ENCODE results near the gene TACC2.

Gene TACC2

DNA sequence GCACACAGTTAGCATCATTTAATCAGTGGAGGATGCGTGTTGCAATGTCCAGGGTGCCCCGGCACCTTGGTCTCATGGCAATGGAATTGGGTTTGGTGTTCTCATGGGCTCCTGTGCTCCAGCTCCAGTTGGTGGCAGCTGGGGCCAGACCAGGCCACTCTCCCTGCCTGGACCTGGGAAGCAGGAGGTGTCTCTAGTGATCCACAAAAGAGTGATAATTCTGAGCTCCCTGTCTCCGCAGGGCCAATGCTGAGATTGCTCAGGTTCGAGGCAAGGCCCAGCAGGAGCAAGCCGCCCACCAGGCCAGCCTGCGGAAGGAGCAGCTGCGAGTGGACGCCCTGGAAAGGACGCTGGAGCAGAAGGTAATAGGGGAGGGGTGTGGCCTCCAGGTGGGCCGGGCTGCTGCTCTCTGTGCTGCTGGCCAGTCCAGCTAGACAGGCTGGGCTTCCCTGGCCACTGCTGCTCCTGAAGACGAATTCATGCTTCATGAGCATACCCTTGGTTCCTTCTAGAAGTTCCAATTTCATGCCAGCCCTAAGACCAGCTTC, 260.4 kb downstream of the TACC2 start:
- DNase-seq (ENCODE audit: low spot score) = no peak

- DNase-seq (ENCODE audit: low spot score) = no peak
Observed at GRCh38 chr10:122249991-122250750, 261.2 kb downstream of the TACC2 start.

GRCh38 chr10:122251459-122252255, 262.7 kb downstream of the TACC2 start:
- no peak for DNase-seq (ENCODE audit: low spot score)

- no peak for DNase-seq (ENCODE audit: low spot score)
Observed at GRCh38 chr10:122252805-122253204, 263.8 kb downstream of the TACC2 start.

GRCh38 chr10:122253605-122254004, 264.6 kb downstream of the TACC2 start:
- no peak for DNase-seq (ENCODE audit: low spot score)

DNA sequence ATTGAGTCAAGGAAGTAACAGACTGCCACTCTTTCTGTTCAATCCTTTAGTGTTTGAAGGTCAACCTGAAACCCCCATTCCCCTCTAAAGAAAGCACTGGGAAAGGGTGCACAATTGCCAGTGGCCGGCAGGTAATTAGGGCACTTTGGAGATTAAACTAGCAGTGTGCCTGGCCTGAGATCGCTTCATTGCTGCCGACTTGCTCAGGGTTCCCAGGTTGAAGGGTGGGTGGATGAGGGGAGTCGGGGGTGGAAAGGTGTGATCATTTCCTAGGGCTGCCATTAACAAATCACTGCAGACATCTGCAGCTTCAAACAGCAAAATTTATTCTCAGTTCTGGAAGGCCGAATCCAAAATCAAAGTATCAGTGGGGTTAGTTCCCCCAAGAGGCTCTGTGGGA, 265.9 kb downstream of the TACC2 start:
- no peak for DNase-seq (ENCODE audit: low spot score)

DNA sequence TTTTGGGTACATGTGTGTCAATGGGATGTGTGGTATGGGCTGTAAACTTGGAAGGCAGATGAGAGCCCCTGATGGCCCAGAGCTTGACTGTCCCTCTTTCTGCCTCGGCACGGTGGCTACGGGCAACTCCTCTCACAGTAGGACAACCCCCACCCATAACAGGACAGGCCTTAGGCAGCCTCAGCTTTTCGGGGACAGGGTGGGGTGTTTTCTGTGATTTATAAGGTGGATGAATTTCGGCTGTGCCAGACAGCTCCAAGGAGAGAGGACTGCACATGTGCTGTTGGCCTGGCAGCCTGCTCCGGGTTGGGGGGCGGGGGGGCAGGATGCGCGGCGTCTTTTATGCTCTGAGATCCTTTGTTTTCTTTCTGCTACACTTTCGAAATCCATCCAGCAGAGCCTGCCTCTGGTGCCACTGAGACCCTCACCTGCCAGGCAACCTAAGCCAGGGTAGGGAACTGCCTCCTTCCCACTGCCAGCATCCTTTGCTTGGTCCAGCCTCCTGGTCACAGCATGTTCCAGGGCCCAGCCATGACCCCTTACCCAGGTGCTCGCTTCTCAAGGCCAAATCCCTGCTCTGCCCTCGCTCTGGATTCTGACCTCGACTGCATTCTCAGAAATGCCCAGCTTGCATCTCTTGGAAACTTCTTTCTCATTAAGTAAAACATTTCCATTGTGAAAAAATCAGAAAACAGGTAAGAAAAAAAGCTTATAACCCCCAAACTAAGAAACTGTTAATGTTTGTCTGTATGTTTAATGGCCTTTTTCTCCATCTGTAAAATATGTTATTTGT, 266.7 kb downstream of the TACC2 start:
- DNase-seq (ENCODE audit: low spot score) = no peak

GRCh38 chr10:122257041-122257440, 268.1 kb downstream of the TACC2 start:
- no peak for DNase-seq (ENCODE audit: low spot score)

DNA sequence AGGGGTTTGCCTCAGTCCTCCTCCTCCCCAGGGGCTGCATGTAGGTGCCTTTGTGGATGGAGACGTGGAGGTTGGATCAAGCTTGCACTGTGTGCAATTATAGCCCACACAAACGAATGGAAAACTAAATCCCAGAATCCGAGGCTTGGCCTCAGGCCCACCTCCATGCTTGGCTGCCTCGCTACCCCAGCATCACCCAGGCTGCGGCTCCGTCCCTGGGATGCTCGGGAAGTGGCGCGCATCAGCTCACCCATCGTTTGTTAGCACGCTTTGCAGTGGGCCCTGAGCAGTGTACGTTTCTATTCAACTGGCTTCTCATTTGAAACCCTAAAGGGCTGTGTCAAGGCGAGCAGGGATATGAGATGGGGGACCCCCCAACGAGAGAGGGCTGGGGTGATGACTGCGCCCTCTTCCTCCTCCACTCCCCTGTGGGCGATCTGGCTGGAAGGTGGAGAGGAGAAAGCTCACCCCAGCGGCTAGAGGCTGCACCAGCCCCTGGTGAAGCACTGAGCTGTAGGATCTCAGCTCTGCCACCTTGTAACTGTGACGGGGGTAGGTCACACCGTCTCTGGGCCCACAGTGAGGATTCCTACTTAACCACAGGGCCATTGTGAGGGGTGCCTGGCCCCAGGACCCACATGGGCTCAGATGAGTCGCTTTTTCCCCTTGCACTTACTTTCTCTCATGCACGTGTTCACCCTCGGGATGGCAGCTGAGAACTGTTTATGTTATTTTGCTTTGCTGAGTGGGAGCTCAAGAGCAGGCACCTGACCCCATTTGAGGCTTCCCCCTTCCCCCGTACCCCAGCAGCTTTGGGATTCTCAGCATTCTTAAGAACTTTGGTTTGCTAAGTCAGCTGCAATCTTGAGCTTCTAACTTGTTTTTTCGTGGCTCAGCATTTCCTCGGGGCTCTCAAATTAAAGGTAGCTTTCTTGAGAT, 269.4 kb downstream of the TACC2 start:
- DNase-seq (ENCODE audit: low spot score) = no peak

GRCh38 chr10:122259075-122259466, 270.1 kb downstream of the TACC2 start:
- no peak for DNase-seq (ENCODE audit: low spot score)

DNA sequence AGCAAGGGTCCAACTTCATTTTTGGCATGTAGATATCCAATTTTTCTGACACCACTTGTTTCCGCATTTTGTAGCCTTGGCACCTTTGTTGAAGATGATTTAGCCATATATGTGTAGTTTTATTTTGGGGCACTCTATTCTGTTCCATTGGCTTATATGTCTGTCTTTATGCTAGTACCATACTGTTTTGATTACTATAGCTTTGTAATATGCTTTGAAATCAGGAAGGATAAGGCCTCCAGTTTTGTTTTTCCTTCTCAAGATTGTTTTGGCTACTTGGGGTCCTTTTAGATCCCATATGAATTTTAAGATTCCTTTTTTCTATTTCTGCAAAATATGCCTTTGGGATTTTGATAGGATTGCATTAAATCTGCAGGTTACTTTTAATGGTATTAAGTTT, 272.6 kb downstream of the TACC2 start:
- DNase-seq (ENCODE audit: low spot score) = no peak

GRCh38 chr10:122263971-122264370, 275.0 kb downstream of the TACC2 start:
- no peak for DNase-seq (ENCODE audit: low spot score)

DNA sequence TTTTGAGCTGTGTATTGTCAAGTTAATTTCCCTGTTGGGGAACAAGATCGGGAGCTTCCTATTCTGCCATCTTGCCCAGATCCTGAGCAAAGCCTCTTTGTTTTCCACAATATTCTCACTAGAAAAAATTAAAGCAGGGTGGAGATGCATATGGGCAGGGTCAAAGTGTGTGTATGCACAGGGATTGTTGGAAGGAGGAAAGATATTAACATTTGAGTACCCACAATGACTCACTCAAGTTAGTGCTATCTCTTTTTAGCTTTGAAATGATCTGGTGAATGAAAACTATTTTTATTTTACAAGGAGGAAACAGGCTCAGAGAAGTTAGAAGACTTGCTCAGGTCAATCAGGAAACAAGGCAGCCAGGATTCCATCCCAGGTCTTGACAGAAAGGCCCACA, 275.5 kb downstream of the TACC2 start:
- DNase-seq (ENCODE audit: low spot score) = no peak

DNA sequence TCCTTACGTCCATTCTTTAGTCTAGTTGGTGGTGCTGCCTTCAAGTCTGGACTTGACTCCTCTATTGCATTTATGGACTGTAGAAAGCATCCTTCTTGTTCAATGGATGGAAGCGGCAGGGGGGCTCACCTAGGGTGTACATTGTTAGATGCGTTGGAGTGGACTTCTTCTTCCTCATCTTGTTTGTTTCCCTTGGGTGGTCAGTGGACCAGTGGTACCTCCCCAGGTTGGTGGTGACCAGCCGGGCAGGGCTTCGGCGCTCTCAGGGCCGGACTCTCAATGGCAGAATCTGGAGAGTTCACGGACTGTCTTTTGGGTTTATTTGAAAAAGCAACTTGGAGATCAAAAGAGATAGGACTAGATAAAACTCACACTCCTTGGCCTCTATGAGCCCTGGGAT, 276.0 kb downstream of the TACC2 start:
- DNase-seq (ENCODE audit: low spot score) = no peak

DNA sequence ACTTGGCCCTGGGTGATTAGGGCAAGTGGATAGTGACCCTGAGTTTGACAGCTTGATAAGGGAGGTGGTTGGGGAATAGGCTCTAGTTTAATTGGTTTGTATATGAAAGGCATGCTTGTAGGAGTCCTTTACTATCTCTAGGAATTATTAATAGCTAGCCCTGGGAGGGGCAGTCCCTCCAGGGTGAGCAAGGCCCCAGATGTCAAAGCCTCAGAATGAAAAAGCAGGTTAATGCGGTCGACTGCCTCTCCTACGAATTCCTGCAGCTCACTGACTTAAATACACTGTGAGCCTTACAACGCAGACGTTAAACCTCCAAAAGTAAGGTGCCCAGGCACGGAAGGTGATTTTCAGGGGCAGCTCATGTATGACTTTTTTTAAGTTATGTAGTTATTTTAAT, 276.9 kb downstream of the TACC2 start:
- DNase-seq (ENCODE audit: low spot score) = no peak

DNA sequence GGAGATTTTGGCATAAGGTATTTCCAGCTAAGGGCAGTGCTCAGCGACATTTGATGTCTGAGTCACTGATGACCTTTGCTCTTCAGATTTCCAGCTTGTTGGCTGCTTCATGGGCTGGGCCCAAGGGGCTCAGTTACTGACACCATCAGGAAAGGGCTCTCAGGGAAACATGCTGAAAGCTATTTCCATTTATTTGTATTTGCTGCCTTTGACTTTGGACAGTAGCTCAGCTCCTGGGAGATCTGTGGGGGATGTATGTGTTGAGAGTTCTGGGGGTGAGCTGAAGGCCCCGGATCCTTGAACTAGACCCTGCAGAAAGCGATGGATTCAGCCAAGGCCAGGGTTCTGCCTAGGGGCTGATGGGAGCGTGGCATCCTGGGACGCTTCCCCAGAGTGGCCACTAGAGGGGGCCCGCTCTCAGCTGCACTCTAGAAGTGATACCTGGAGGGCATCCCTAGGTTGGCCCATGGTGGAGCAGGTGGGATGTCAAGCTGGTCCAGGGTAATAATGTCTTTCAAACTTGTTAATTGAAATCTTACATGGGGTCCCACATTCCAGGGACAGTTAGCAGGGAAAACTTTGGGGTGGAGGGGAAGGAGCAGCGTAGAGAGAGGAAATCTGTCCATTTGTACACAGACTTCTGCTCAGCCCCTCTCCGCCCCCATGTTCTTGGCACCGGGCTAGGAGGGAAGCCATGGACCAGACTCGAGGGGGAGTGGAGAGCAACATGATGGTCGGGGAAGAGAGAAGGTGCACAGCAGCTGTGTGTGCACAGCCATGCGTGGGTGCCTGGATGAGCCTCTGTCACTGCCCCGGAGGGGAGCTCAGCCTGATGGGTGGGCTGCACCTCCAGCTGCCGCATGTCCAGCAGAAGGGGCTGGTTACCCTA, 279.1 kb downstream of the TACC2 start:
- peak; percentile 71 for DNase-seq (ENCODE audit: low spot score)

DNA sequence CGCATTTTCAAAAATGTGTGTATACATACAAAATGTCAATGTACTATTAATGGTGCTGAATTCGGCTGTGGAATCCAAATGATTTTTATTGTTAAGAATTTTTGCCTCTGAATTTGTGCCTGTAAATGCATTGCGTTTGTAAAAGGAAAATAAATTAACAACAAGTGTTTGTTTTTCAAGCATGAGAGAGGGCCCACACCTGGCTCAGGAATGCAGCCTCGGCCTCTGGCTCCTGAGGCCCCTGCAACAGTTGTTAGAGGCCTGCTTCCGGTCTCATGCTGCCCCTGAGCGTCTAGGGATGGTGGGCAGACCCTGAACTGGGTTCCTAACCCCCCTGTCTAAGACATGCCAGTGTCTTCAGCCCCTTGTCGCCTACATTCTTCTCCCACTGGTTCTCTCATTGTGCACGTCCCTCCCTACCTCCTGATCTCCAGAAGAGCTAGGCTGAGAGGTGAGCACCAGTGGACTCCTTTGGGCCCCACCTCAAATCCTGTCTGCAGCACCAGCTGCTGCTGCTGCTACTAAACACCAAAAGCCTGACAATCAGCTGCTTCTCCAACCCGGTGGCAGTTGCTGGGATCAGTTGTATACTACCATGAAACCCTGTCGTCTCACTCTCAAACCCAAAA, 280.2 kb downstream of the TACC2 start:
- DNase-seq (ENCODE audit: low spot score) = no peak

GRCh38 chr10:122271076-122271475, 282.1 kb downstream of the TACC2 start, which contains the start of gene BTBD16:
TSS of gene BTBD16 (plus strand) at chr10:122271296. CDS start at chr10:122275082, 3,786 bp downstream.
- DNase-seq (ENCODE audit: low spot score) = no peak

GRCh38 chr10:122273966-122274545, 285.1 kb downstream of the TACC2 start:
- DNase-seq (ENCODE audit: low spot score) = no peak

Data from ecto neural progenitor cell (in vitro differentiated cells).